ENCODE data around the gene NEFH.

NEFH gene

DNA sequence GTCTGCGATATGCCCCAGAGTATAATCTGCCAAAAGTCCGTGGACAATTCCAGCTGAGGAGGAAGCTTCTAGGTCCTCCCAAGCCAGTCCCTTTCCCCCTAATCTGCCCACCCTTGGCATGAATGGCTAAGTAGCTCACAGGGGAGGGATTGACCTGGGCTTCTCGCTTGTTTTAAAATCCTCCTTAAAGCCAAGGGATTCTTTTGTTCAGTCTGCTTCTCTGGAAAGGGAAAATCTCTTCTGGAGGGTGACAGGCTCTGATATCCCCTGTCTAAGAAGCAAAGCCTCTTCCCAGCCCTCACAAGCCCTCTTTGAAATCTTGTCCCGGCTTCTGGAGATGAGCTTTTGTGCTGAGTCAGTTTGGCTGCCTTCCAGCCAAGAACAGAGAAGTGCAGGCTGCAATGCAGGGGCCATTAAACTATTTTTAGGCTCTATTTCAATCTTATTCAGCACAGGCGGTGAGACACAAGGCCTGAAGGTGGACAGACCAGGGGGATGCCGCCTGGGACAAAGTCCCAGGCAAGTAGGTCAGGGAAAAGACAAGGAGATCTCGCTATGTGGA lies 23.9 kb downstream of the NEFH start:
- DNase-seq (ENCODE audit: low spot score), result peak; percentile 60

DNA sequence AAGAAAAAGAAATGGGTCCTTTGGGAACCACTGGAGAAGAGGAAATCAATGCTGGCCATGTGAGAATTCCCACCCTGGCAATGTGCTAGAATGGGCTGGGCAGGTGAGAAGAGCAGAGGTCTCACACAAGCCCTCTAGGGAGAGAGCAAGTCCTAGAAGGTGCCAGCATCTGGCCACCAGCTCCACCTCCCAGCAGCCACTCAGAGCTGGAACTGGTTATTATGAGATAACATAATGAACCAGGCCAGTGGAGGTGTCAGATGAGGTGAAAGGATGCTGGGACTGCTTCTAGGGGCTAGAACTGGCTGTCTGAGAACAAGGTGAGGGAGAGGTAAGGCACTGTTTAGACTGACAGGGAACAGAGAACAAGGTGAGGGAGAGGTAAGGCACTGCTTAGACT lies 29.3 kb downstream of the NEFH start:
- no peak for DNase-seq (ENCODE audit: low spot score)

DNA sequence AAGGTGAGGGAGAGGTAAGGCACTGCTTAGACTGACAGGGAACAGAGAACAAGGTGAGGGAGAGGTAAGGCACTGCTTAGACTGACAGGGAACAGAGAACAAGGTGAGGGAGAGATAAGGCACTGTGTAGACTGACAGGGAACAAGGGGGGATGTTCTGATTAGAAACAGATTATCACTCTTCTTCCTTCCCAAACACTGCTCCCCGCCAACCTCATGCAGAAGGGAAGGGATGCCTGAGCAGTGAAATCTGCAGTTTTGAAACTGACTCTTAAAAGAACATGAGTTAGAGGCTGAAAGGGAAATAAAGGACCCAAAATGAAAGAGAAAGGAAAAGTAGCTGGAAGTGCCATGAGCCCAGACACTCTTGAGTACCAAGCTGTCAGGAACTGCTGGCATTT lies 29.8 kb downstream of the NEFH start:
- no peak for DNase-seq (ENCODE audit: low spot score)

- no peak for DNase-seq (ENCODE audit: low spot score)
Measured at GRCh38 chr22:29510542-29510941, 30.5 kb downstream of the NEFH start.

- DNase-seq (ENCODE audit: low spot score), result no peak
Measured at GRCh38 chr22:29511126-29511862, 31.3 kb downstream of the NEFH start.

DNA sequence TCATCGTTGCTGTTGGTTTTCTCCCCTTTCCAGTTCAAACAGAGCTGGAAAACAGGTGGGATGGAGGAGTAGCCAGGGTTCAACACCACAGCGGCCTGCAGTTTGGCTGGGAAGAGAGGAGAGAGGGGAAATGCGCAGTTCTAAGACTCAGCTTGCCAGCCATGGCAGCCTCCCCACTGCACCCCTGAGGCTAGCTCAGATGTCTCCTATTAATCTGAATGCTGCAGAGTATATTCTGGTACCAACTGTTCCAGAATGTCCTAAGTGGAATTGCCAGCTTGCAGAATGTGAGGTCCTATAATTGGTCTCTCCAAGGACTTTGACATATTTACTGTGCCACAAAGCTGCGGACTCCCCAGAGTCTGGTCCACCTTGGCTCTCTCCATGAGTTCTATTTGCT lies 32.0 kb downstream of the NEFH start:
- peak; percentile 98 for DNase-seq (ENCODE audit: low spot score)

GRCh38 chr22:29517215-29517908 lies 37.3 kb downstream of the NEFH start:
- peak; percentile 84 for DNase-seq (ENCODE audit: low spot score)

DNA sequence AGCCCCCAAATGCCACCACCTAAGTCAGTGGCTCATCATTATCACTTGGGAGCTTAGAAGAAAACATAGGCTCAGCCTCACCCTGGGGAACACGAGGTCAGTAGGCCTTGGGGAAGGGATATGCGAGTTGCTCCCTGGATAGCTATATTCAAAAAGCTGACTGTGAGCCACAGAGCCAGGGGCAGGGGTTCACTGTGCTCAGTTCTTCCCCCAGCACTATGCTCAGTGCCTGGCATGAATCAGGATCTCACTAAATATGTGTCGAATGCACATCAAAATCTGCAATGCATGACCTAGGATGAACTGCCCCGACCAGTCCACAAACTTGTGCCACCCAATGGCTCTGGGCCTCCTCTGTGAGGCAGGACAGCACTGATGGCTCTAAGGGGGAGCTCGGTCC lies 38.4 kb downstream of the NEFH start:
- DNase-seq (ENCODE audit: low spot score), result no peak

GRCh38 chr22:29519996-29520395 lies 40.0 kb downstream of the NEFH start:
- DNase-seq (ENCODE audit: low spot score), result no peak

GRCh38 chr22:29520851-29521250 lies 40.8 kb downstream of the NEFH start:
- DNase-seq (ENCODE audit: low spot score), result no peak

DNA sequence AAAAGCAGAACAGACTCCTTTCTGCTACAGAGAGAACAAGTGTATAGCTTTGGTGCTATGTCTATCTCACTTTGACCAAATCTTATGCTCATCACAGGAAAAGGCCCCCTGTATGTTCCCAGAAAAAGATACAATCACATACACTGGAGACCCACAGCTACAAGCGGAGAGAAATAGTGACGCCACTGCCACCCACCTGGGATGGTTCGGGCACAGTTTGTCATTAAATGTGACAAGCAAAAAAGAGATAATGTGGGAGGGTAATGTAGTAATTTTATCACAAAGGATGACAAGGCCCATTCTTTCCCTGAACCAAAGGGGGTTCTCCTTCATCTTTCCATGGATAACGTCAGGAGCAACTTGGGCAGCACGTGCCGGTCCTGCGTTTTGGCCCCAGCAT lies 41.5 kb downstream of the NEFH start:
- no peak for DNase-seq (ENCODE audit: low spot score)

DNA sequence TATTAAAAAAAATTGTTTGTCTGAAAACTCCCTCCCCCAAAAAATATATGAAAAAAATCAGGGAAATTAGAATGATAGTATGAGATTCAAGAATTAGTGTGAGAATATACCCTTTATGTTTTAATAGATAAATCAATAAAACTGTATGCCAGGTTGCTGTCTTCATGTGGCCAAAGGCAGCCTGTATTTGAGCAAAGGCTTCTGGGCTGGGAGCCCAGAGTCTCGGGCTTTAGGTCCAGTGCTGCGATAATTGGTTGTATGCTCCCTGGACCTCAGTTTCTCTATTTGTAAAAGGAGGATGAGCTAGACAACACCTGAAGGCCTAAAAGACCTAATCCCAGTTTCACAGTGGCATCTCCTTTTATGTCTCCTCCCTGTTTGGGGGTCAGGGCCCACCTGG lies 43.7 kb downstream of the NEFH start:
- no peak for DNase-seq (ENCODE audit: low spot score)

GRCh38 chr22:29524442-29525191 lies 44.6 kb downstream of the NEFH start:
- peak; percentile 64 for DNase-seq (ENCODE audit: low spot score)

GRCh38 chr22:29528144-29528543 lies 48.1 kb downstream of the NEFH start:
- no peak for DNase-seq (ENCODE audit: low spot score)

- no peak for DNase-seq (ENCODE audit: low spot score)
Measured at GRCh38 chr22:29530716-29531115, 50.7 kb downstream of the NEFH start.

GRCh38 chr22:29531419-29531818 lies 51.4 kb downstream of the NEFH start:
- DNase-seq (ENCODE audit: low spot score), result no peak

DNA sequence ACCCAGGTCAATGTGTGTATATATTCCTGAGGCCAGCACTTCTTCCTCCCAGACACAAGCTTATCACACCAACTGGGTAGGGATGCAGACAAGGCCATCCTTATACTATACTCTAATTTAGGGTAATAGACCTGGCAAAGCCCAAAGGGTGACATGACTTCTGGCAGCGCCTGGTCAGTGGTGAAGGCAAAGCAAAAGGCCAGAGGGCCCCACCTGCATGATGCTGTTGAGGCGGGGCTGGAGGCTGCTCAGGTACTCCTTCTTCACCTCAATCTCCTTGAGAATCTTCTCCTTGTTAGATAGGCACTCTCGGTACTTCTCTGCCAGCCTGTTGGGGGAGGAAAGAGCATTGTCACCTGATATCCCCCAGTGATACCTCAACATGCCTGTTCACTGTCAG lies 56.4 kb downstream of the NEFH start:
- DNase-seq (ENCODE audit: low spot score), result no peak

- no peak for DNase-seq (ENCODE audit: low spot score)
Measured at GRCh38 chr22:29539105-29539504, 59.1 kb downstream of the NEFH start.

Data from cerebellar cortex (tissue), 1 donor.